GF-D8 (cell line): ENCODE results near the gene CYP4B1.

ENCODE experiments used
- DNase-seq: peaks from one replicate; lab custom pipeline; 2025; lab: John Stamatoyannopoulos, UW

The CYP4B1 gene

DNA sequence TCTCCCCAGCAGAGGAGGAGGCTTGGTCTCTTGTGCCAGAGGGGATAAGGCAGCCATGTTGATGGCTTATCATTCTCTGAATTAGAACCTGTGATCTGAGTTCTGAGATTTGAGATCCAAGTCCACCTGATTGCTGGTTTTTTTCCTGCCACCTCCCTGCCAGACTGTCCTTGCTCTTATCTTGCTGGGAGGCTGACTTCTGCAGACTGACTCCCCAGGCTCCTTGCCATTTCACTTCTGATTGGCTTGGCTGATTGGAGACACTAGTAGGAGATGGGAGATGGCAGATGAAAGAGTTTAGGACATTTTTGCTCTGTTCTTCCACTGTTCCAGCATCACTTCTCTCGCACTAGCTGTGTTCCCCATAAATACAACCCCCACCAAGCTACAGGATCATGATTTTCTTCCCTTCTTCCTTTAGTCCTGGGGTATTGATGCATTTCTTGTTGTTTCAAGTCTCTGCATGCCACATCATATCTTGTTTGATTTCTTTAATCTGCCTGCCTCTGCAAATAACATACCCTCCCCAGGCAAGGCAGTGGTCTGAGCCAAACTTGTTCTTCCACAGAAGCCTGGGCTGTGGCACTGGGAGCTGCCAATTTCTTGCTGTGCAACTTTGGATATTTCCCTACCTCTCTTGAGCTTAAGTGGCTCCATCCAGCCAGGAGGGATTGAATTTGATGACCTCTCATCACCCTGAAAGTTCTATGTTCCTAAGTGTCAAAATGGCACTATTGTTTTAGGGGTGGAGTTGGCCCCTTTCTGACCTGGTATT is 963 bp upstream of the CYP4B1 start:
- DNase-seq, result no peak

DNA sequence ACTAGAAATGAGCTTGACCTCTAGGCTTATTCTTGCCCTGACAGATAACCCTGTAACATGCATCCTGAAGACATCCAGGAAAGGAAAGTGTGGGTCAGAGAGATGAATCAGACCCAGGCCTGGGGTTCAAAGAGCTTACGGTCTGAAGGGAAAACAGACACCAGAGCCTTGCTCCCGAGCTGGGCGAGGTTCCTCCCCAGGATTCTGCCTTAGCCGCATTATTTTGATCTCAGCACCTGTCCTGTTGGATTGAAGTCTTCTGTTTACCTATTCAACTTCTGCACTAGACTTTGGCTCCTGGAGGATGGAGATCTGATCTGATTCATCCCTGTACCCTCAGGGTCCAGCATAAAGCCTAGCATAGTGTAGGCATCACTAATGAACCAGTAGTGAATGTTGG is 1.9 kb downstream of the CYP4B1 start:
- DNase-seq, result no peak

DNA sequence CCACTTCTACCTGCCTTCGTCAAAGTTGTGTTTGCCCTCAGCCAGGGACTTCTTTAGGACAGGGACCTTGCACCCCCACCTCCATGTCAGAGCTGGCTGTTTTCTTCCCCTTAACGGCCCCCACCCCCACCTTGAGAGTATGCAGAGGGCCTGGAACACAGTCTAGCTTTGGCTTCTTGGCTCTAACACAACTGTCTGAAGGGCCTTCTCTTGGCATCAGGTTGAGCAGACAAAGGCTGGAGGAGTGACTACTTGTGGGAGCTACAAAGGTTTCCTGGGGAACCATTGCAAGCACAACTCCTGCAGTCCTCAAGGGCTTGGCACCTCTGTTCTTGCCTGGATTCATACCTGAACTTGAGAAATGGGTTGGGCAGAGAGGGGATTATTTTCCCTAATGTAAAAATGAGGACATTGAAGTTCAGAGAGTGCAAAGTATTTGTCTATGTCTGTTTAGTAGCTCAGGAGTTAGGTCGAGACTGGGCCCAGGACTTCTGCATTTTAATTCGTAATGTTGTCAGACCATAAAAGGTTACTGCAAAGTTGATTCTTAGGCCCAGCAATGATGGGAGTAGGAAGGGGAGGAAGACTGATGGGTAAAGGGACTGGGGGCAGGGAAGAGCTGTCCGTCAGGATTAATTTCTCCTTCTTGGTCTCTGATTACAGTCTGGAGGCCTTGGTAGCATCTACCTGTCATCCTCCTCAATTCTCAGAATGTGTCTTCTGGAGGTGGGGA is 2.6 kb downstream of the CYP4B1 start:
- no peak for DNase-seq

DNA sequence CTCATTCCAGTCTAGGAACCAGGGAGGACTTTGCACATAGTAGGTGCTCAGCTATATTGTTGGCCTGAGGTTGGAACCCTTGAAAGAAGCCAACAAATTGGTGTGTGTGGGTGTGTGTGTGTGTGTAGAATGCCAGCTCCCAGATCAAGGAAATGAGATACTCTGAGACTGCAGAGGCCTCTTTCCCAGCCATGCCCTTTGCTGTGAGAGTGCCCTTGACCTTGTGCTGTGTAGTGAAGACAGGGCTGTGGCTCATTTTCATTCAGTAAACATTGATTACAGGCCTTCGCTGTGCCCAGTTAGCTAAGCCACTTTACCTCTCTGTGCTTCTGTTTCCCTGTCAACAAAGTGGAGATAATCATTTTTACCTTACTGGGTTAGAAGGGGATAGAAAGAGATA is 3.2 kb downstream of the CYP4B1 start:
- DNase-seq, result no peak

DNA sequence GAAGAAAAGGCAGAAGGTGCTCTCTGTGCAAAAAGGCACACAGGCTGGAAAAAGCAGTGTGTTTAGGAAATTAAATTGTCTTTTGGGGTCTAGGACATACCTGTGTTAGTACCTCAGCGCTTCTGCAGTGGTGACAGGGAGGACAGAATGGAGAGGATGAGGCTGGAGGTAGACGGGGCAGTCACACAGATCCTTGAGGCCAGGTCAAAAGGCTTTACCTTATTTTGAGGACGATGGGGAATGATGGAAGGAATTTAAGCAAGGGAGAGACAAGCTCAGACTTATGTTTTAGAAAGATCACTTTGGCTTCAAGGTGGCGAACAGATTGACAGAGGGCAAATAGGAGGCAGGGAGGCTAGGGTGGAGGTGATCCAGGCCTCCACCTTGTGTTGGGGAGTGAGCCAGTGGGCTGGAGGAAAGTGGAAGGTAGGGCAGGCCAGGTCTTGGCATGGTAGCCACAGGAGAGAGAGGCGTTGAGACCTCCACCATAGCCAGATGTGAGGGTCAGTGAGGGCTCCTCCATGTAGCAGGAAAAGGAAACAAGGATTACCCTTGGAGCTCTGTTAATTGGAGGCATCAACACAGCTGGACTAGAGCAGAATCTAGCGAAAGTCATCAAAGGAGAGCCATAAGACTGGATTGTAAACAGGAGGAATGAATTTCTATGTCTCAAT is 4.2 kb downstream of the CYP4B1 start:
- no peak for DNase-seq

DNA sequence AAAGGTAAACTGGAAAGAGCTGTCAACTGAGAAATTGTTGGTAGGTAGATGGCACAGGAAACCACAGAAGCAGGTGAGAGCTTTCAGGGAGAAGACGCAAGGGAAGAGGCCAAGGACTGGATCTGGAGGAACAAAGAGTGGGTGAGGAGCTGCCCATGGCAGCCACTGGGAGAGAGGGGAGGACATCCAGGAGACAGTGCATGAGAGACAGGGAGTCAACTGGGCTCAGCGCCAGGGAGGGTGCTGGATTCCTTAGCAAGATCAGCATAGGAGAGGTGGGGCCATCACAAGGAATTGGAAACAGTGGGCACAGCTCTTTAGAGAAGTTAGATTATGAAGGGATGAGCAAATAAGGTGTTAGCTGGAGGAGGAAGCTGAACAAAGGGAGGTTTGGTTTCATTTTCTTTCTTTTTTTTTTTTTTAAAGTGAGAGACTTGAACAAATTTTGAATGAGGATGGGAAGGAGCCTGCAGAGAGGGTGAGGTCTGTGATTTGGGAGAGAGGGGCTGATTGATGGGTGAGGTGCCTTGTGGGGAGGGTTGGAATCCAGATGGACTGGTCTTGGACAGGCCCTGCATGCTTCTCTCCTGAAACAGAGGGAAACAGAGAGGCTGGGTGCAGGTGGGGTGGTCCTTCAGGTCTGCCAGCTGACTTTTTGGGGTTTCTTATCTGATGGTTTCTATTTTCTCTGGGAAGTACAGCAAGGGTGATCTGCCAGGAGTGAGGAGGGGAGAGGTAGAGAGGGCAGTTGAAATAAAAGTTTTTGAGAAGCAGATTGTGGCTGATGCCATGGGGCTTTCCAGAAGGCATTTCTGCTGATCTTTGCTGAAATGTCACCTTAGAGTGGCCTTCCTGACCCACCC is 5.4 kb downstream of the CYP4B1 start:
- no peak for DNase-seq

DNA sequence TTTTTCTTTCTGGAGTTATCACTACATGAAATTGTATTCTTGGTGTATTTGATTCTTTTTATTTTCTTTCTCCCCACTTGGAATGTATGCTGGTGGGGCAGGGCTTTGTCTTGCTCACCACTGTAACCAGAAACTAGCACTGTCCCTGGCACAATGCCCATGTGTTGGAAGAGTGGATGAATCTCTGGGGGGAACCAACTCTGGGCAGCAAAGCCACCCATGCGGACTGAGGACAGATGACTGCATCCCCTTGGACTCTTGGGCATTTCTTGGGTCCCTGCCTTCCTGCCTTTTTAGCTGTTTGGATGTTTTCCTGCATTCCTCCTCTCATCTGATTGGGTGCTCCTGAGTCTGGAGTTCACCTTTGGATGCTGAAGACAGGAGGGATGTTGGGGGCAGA is 6.1 kb downstream of the CYP4B1 start:
- DNase-seq, result no peak

DNA sequence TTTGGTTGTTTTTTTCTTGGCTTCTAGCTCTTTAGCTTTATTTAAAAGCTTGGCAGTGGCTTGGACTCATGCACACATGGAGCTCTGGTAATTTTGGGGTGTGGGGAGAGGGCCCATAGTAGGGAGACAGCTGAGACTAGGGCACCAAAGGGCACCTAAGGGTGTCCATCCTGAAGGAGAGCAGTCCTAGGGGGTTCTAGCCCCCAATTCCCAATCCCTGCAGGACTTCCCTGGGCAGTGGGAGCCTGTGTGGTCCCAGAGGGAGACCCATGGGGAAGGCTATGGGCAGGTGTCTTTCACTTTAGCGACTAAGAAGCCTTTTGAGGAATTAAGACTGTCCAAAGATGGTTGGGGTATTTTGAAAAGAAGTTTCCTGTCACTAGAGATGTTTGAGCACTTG is 6.9 kb downstream of the CYP4B1 start:
- no peak for DNase-seq

DNA sequence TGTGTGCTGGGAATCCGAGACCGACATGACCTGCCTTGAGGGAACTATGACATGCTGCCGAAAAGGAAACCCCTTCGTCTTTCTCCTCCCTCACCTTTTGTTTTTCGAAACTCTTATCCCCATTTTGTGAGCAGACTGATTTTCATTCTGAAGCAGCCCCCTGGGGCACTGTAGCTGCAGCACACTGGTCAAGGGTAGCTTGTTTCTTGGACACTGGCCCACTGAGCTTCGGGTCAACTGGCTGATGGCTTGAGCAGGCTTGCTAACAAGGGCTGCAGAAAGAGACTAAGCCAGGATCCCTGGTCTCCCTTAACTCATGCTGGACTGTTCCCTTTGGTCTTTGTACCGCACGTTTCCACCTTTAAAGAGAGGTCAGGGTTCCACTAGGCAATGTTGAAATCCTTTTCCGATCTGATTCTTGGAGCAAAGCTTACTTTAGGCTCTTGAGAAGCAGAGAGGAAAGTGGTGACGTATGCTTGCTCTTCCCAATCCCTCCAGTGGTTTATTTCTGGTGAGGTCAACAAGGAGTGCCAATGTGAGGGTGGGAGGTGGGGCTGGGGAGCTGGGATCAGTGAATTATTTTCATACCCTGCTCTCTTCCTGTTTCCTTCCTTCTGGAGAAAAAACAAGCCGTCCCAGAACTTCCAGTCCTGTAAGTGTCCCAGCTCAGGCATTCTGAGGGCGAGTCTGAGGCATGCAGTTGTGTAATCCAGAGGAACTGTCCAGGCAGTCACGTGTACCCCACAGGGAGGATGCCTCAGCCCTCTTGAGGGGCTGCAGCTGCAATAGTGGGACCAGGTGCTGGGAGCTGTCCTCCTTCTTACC is 7.6 kb downstream of the CYP4B1 start:
- DNase-seq, result no peak

DNA sequence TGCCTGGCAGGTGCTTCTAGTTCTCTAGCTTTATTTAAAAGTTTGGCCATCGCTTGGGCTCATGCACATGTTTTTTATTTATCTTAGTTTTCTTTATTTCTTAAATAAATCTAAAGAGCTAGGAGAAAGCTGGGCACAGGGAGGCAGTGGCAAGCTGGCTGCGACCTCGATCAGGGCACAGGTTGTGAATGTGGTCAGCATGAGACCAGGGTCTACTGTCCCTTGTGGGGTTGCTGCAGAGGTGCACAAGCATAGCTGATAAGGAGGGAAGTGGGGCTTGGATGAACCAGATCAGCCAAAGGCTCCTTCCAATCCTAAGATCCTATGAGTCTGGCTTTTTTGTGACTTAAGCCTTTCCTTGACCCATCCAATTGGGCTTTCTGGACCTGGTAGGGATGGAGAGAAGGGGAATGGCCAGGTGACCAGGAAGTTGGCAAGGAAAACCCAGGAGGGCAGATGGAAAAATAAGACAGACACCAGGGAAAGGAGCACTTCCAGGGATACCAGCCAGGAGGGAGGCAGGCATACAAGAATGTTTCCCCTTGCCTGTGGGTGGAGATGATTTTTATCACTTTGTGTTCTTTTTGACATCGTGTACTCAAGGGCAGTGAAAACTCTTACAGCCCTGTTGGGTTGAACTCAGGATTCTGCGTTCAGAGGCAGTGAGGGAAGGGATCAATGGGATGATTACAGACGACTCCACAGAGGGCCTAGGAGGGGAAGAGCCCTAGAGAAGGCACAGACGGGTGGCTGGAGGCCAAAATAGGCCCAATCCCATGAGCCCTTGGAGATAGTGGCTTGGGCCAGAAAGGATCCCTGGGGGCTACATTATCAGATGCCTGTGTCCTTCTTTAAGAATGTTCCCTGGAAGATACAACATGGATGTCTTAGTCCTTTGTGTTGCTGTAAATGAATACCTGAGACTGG is 8.5 kb downstream of the CYP4B1 start:
- no peak for DNase-seq

DNA sequence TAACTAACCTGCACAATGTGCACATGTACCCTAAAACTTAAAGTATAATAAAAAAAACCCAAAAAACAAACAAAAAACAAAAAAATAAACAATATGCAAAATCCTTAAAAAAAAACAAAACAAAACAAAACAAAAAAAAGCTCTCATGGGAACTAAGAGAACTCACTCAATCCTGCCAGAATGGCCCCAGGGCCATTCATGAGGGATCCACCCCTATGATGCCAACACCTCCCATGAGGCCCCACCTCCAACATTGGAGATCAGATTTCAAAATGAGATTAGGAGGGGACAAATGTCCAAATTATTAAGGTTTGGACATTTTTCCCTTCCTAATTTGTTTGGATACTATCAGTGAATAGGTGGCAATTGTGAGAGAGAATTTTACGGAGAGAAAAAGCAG is 10.2 kb downstream of the CYP4B1 start:
- DNase-seq, result no peak

DNA sequence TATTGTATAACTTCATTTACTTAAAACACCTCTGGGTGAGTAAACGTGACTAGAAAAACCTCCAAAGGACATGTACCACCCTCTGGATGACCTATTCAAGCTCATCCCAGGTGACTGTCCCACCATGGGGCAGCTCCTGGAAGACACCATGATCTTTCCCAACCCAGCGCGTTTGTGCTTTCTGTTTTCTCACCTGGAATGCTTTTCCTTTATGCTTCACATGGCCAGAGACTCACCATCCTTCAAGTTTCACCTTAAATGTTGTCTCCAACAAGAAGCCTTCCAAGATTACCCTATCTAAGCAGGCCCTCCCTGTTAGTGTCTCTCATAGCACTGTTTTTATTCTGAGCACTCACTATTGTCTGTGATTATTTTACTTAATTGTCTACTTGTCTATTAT is 11.1 kb downstream of the CYP4B1 start:
- DNase-seq, result no peak

DNA sequence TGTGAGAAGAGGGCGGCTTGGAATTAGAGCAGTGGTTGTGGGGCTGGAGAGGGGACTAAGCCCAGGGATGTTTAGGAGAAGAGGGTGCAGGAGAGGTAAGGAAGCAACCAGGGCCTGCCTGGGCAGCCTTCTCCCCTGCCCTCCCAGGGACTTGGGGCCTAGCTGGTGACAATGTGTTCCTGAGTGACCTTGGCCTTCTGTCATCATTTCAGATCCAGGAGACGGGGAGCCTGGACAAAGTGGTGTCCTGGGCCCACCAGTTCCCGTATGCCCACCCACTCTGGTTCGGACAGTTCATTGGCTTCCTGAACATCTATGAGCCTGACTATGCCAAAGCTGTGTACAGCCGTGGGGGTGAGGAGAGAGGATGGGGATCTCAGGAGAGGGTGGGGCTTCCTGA is 11.8 kb downstream of the CYP4B1 start:
- DNase-seq, result no peak

DNA sequence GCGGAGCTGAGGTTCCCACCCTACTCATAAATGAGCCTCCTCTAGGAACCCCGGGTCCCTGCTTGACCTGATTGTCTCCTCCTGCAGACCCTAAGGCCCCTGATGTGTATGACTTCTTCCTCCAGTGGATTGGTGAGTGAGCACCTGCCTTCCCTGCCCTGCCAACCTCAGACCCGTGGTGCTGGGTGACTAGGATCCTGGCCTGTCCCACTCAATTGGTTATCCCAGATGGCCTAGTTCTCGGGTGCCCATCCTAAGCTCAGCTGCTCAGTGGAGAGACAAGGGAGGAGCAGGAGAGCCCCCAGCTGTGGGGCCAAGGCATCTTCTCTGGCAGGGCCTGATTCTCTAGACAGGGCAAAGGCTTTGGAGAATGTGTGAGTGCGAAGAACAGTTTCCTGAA is 12.2 kb downstream of the CYP4B1 start:
- no peak for DNase-seq

DNA sequence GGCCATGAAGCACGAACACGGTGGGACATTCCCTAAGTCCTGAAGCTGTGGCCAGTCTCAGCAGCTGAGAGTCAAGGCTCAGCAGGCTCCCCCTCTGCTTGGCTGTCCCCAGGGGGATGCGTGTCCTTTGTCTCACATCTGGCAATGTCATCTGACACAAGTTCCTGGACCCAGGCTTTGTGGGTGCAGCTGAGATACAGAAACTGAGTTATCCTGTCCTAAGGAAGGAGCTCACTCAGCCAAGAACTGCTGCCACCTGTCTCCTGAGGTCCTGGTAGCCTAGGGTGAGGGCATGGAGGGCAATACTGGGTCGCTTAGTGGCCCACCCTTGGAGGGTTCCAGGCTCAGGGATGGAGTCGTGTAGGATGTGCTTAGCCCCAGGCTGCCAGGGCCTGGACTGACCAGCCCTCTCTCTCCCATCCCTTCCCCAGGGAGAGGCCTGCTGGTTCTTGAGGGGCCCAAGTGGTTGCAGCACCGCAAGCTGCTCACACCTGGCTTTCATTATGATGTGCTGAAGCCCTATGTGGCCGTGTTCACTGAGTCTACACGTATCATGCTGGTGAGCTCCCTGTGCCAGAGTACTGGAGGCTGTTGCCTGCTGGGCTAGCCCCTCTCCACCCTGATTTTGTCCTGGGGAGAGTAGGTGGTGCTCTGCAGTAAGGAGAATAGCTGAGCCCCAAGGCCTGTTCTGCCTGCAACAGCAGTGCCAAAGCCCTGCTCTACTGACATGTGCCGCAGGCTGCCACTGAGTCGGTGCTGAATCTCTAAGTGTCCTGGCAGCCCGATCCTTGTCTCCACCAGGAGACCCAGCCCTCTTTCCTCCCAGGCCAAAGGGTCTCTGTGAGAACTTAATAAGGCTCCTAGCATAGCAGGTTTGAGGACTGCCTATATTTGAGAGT is 13.5 kb downstream of the CYP4B1 start:
- no peak for DNase-seq

DNA sequence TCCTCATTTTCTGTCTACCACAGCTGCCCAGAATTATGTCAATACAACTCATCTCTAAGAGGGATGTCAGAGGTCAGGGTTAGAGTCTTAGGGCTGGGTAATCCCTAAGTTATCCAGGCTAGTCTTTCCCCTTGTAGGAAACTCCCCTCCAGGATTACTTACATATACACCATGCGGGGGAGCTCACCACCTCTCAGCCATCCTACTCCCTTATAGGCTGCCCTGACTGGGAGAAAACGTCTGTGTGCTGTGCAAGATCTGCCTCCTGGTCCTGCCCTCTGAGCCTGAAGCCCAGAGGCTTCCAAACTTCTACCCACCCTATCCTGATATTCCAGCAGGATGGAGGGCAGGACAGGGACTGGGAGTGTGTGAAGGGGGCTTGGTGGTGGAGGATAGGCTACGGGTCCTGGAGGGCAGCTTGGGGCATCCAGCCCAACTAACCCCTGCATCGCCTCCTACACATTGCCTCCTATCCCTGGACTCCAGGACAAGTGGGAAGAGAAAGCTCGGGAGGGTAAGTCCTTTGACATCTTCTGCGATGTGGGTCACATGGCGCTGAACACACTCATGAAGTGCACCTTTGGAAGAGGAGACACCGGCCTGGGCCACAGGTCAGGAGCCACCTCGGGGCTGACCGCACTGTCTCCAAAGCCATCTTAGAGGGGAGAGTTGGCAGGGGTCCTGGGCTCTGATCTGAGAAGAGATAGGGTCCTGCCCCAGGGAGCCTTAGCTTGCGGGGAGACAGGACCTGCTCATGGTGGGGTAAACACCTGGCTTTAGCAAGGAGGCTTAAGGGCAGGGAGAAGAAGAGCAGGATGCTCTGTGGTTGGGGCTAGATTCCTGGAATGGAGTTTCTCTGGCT is 14.4 kb downstream of the CYP4B1 start:
- DNase-seq, result no peak

DNA sequence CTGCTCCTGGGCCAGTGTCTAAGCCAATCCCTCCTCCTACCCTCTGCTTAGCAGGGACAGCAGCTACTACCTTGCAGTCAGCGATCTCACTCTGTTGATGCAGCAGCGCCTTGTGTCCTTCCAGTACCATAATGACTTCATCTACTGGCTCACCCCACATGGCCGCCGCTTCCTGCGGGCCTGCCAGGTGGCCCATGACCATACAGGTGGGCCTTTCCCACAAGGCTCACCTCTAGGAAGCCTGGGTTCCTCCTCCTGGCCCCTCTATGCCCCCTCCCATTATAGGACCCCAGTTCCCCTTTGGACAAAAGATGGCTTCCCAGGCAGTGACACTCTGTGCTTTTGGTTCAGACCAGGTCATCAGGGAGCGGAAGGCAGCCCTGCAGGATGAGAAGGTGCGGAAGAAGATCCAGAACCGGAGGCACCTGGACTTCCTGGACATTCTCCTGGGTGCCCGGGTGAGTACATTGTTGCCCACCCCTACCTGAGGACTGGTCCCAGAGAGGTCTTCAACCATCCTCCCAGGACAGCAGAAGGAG is 15.1 kb downstream of the CYP4B1 start:
- DNase-seq, result no peak

DNA sequence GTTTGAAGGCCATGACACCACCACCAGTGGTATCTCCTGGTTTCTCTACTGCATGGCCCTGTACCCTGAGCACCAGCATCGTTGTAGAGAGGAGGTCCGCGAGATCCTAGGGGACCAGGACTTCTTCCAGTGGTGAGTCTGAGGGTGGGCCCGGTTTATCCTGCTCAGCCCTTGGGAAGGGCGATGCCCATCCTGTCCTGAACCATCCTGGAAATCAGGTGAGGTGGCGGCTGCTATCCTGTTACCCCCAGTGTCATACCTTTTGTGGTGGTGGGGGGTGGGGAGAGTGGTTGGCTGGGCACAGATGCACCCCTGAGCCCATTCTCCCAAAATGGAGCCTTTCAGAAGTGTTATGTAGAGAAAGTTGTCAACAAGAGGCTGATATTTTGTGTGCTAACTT is 16.3 kb downstream of the CYP4B1 start:
- no peak for DNase-seq
